GM19193 (cell line): ENCODE measurements around the gene CNN2.

Experiments
- POLR2A ChIP-seq: IDR thresholded peaks from 4 replicates; pipeline ENCODE4 v1.6.1; 2011; ENCODE audit not compliant: insufficient read depth, insufficient read length; ENCODE audit errors: extremely low read depth

Gene CNN2

DNA sequence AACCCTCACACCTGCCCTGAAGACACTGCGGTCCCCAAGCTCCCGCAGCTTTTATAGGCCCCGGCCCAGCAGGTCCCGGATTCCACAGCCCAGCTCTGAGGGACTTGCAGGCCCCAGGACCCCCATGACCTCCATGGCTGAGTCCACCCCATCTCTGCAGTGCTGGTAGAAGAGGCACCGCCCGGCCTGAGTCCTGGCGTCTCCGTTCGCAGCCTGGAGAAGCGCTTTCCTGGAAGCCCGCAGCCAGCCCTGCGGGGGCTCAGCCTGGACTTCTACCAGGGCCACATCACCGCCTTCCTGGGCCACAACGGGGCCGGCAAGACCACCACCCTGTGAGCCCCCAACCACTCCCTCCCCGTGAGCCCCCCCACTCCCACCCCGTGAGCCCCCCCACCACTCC lies 22.7 kb downstream of the CNN2 start:
- TF ChIP-seq POLR2A: no peak

DNA sequence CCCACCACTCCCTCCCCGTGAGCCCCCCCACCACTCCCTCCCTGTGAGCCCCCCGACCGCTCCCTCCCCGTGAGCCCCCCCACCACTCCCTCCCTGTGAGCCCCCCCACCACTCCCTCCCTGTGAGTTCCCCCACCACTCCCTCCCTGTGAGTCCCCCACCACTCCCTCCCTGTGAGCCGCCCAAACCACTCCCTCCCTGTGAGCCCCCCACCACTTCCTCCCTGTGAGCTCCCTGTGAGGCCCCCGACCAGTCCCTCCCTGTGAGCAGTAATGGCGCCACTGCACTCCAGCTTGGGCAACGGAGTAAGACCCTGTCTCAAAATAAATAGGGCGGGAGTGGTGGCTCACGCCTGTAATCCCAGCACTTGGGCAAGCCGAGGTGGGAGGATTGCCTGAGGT lies 23.4 kb downstream of the CNN2 start:
- no peak for TF ChIP-seq POLR2A

DNA sequence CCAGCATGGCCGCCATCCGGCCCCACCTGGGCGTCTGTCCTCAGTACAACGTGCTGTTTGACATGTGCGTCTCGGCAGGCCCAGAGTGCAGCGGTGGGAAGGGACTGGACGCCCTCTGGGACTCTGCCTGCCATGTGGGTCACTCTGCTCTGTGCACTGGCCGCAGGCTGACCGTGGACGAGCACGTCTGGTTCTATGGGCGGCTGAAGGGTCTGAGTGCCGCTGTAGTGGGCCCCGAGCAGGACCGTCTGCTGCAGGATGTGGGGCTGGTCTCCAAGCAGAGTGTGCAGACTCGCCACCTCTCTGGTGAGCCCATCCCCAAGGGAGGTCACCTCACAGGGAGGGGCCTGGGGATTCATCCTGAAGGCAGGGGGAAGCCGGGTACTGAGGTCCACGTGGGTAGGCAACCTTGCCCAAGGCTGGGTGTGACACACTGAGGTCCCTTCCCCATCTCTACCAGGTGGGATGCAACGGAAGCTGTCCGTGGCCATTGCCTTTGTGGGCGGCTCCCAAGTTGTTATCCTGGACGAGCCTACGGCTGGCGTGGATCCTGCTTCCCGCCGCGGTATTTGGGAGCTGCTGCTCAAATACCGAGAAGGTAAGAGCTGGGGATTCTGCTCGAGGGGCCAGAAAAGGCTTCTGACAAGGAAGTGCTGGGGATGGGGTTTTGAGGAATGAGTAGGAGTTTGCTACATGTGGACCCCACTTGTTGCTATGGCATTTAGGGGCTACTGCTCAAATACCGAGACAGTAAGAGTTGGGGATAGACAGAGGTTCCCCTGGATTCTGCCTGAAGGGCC lies 24.8 kb downstream of the CNN2 start:
- TF ChIP-seq POLR2A: no peak

DNA sequence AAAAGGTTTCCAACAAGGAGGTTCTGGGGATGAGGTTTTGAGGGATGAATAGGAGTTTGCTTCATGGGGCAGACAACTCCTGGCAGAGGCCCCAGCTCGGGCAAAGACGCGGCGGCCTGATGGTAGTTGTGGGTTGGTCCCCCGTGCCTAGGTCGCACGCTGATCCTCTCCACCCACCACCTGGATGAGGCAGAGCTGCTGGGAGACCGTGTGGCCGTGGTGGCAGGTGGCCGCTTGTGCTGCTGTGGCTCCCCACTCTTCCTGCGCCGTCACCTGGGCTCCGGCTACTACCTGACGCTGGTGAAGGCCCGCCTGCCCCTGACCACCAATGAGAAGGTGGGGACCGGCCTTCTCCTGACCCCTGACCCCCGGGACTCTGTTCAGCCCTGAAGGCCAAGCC lies 25.4 kb downstream of the CNN2 start:
- TF ChIP-seq POLR2A: no peak

DNA sequence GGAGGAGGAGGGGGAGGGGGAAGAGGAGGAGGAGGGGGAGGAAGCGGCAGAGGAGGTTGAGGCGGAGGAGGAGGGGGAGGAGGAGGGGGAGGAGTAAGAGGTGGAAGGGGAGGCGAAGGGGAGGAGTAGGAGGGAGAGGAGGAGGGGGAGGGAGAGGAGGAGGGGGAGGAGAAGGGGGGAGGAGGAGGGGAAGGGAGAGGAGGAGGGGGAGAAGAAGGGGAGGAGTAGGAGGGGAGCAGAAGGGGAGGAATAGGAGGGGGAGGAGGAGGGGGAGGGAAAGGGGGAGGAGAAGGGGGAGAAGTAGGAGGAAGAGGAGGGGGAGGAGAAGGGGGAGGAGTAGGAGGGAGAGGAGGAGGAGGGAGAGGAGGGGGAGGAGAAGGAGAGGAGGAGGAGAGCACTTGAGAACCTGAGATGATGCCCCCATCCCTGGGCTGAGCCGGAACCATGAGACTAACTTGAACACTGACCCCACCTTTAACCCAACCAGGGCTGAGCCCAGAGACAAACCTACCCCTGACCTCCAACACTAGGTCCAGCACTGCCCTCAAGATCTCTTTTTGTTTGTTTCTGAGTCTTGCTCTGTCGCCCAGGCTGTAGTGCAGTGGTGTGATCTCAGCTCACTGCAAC lies 26.1 kb downstream of the CNN2 start:
- TF ChIP-seq POLR2A: no peak

DNA sequence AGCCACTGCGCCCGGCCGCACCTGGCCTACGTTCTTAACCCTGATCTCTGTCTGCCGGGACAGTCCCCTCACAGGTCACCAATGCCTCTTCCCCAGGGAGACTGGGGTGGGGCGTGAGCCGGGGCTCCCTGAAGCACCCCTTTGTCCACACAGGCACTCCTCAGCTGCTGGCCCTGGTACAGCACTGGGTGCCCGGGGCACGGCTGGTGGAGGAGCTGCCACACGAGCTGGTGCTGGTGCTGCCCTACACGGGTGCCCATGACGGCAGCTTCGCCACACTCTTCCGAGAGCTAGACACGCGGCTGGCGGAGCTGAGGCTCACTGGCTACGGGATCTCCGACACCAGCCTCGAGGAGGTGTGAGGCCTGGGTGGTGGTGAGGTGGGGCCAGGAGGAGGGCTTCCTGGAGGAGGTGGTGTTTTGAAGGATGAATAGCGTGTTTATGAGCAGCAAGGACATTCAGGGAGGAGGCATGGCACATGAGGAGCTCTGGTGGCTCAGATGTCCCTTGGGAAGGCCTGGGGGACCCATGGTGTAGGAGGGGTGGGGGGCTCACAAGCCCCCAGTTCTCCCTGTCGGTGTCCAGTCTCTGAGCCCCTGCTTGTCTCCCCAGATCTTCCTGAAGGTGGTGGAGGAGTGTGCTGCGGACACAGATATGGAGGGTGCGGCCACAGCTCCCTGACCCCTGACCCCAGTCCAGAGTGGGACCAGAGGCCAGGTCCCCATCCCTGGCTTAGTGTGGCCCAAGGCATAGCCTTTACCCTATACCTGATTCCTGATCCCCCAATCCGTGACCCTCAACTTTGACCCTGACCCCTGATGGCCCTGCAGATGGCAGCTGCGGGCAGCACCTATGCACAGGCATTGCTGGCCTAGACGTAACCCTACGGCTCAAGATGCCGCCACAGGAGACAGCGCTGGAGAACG lies 27.0 kb downstream of the CNN2 start:
- no peak for TF ChIP-seq POLR2A

DNA sequence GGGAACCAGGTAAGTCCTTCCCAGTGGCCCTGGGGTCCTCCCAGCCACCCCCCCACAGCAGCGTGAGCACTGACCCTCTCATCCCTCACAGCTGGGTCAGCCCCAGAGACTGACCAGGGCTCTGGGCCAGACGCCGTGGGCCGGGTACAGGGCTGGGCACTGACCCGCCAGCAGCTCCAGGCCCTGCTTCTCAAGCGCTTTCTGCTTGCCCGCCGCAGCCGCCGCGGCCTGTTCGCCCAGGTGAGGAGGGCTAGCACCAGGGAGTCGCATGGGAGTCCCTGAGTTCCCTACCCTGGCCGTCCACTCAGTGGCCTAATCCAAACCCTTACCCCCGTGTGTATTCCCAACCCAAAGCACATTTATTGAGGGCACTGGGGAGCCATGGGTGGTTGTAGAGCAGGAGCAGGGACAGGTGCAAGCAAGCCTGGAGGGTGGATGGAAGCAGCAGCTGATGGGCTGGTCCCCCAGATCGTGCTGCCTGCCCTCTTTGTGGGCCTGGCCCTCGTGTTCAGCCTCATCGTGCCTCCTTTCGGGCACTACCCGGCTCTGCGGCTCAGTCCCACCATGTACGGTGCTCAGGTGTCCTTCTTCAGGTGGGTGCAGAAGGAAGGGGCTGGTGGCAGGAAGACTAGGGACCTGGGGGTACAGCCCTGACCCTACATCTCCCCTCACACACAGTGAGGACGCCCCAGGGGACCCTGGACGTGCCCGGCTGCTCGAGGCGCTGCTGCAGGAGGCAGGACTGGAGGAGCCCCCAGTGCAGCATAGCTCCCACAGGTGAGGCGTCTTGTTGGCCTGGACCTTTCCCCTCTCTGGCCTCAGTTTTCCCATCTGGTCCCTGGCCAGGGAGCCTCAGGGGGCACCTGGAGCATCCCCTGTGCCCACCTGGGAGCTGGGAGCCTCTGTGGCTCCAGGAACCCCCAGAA lies 28.0 kb downstream of the CNN2 start:
- no peak for TF ChIP-seq POLR2A

DNA sequence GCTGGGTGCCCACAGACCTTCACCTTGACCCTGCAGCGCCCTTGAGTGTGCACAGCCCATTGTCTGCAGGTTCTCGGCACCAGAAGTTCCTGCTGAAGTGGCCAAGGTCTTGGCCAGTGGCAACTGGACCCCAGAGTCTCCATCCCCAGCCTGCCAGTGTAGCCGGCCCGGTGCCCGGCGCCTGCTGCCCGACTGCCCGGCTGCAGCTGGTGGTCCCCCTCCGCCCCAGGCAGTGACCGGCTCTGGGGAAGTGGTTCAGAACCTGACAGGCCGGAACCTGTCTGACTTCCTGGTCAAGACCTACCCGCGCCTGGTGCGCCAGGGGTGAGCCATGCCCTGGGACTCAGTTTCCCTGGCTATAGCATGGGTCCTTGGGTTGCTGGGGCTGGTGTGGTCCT lies 28.6 kb downstream of the CNN2 start:
- TF ChIP-seq POLR2A: no peak

DNA sequence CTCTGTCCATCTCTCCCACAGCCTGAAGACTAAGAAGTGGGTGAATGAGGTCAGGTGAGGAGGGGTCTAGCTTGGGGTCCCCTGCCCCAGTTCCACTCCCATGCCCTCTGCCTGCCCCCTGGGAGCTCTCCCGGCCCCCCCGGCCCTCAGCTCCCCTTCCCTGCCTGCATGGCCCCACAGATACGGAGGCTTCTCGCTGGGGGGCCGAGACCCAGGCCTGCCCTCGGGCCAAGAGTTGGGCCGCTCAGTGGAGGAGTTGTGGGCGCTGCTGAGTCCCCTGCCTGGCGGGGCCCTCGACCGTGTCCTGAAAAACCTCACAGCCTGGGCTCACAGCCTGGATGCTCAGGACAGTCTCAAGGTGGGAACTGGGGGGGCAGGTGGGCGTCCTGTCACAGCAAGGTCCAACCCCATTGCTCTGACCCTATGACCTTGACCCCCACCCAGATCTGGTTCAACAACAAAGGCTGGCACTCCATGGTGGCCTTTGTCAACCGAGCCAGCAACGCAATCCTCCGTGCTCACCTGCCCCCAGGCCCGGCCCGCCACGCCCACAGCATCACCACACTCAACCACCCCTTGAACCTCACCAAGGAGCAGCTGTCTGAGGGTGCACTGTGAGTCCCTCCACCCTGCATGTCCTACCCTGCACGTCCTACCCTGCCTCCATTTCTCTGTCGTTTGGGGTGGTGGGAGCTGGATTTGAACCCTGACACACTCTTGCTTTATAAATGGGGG lies 29.6 kb downstream of the CNN2 start:
- TF ChIP-seq POLR2A: no peak

DNA sequence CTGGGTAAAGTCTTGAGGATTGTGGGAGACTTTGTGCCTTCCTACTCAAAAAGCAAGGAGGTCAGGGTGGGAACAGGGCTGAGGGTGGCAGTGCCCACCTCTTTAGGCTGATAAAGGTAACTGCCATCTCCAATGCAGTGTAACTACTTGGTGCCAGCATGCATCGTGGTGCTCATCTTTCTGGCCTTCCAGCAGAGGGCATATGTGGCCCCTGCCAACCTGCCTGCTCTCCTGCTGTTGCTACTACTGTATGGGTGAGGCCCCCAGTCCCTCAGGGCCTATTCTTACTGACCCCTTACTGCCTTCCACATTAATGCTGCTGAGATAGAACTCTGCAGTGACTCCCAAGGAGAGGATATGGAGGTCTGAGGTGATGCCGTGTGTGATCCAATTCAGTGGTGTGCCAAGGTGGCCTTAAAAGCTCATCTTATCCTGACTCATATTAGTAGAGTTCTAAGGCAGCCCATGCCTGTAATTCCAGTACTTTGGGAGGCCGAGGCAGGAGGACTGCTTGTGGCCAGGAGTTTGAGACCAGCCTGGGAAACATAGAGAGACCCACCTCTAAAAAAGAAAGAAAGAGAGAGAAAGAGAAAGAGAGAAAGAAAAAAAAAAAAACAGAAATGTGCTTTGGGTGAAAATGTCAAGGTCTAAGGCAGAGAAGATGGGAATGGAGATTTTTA lies 30.9 kb downstream of the CNN2 start:
- no peak for TF ChIP-seq POLR2A

DNA sequence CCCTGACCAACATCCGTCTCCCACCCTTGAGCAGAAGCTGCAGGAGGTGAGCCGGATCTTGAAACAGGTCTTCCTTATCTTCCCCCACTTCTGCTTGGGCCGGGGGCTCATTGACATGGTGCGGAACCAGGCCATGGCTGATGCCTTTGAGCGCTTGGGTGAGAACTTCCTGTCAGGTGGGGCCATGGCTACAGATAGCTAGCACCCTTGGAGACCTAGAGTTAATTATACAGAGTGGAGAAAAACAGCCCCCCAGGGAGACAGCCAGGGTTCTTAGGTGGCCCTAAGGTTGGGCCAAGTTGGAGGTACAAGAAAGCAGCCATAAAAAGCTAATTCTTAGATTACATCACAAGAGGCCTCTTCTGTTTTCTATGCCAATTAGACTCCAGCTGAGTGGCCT lies 31.7 kb downstream of the CNN2 start:
- no peak for TF ChIP-seq POLR2A

DNA sequence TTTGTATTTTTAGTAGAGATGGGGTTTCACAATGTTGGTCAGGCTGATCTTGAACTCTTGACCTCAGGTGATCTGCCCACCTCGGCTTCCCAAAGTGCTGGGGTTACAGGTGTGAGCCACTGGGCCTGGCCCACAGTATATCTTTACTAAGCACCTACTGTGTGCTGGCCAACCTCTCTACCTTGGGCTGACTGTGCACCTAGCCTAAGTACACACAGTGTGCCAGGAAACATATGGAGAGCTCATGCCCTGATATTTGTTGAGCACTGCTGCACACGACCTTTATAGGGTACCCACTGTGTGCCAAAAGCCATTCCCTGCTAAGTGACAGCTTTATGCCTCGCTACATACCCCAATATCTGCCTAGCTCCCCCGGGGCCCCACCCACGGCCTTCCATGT lies 34.3 kb downstream of the CNN2 start:
- TF ChIP-seq POLR2A: no peak

DNA sequence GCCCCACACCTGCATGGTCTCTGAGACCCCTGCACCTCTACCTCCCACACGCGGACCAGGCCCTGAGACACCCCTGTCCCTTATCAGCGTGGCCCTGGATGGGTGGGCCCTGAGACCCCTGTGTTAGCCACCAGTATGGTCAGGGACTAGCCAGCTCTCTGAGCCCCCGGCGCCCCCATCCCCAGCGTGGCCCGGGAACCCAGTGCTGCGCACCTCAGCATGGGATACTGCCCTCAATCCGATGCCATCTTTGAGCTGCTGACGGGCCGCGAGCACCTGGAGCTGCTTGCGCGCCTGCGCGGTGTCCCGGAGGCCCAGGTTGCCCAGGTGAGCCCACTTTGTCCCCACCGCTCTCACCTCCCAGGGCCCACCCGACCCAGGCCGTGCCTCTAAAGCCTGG lies 35.6 kb downstream of the CNN2 start:
- TF ChIP-seq POLR2A: no peak
